H1 (cell line): ENCODE measurements around the gene ADARB2. TPM values are rescaled to one million over a fixed set of nuclear protein-coding genes. Genes with fewer than 3 reads are reported as not detected.

ENCODE experiments used
- BCL11A ChIP-seq, 2 experiments: IDR thresholded peaks; one replicate each; pipeline ENCODE4 v1.6.1; 2011; ENCODE audit warnings: low read depth in 2 of 2, low read length in 2 of 2, mild to moderate bottlenecking in 2 of 2
- CEBPB ChIP-seq: IDR thresholded peaks from 2 replicates; pipeline ENCODE4 v1.6.1; 2012; ENCODE audit warnings: low read depth, low read length
- CHD1 ChIP-seq: IDR thresholded peaks from 2 replicates; pipeline ENCODE4 v1.6.1; 2012; ENCODE audit warnings: low read depth, low read length, improper control_type of control experiment
- POLR2A ChIP-seq, 2 experiments: IDR thresholded peaks; 1 replicate in 1 of 2; 2 replicates in 1 of 2; pipeline ENCODE4 v1.6.1; 2011; ENCODE audit warnings: low read depth in 2 of 2, low read length in 2 of 2, mild to moderate bottlenecking in 2 of 2; ENCODE audit errors: control extremely low read depth in 1 of 2
- RXRA ChIP-seq: IDR thresholded peaks from 2 replicates; pipeline ENCODE4 v1.6.1; 2011; ENCODE audit warnings: low read depth, mild to moderate bottlenecking, low read length, moderate library complexity; ENCODE audit not compliant: insufficient read depth
- SIRT6 ChIP-seq: IDR thresholded peaks from one replicate; pipeline ENCODE4 v1.7.1; 2012; ENCODE audit warnings: low read length, inconsistent platforms
- SIX5 ChIP-seq: IDR thresholded peaks from 2 replicates; pipeline ENCODE4 v1.6.1; 2011; ENCODE audit warnings: mild to moderate bottlenecking, low read depth, low read length
- SRF ChIP-seq: IDR thresholded peaks from 2 replicates; pipeline ENCODE4 v1.6.1; 2011; ENCODE audit warnings: mild to moderate bottlenecking, low read depth, low read length, moderate library complexity
- polyA plus RNA-seq, 7 experiments: library from polyadenylated mRNA; depleted of rRNA in 3 of 7; stranded (reverse) in 5 of 7; unstranded in 2 of 7; fragments of >200 nt in 5 of 7; fragments of 200-250 nt in 2 of 7; gene quantifications; 1 replicate in 5 of 7; 2 replicates in 1 of 7; 4 replicates in 1 of 7; pipeline versions ENCODE4 v1.2.1 to v1.2.3, GENCODE V29; 2011 to 2013; ENCODE audit warnings: missing spikeins in 2 of 7, mixed read lengths in 2 of 7
- total RNA-seq: library from RNA; stranded (reverse); fragmentation: NEBNext Ultra II Directional; extraction: Animal tissue kit (Norgen Biotek cat#: 25700); gene quantifications from 2 replicates; pipeline ENCODE4 v1.2.1, GENCODE V29; 2021

The ADARB2 gene
- total and polyA plus RNA-seq, 2 of the 8 experiments (the other 6 are each of a cell fraction or from before 2014, with no cell fraction given): 2.2 to 2.8 TPM

GRCh38 chr10:1373287-1373686 lies 364.0 kb downstream of the ADARB2 start (continued):
- TF ChIP-seq RXRA (no peak), SIX5 (no peak), SIRT6 (no peak), BCL11A (IDR thresholded peaks at IDR 0.05; ENCODE audit: low read depth in 2 of 2, low read length in 2 of 2) (no peak), CEBPB (no peak), POLR2A (IDR thresholded peaks at IDR 0.05; ENCODE audit: control extremely low read depth in 1 of 2, low read depth in 2 of 2, low read length in 2 of 2) (no peak), SRF (no peak), CHD1 (no peak)
